Fibroblast of lung (primary cell): Measurements from ENCODE around the gene MSLN.

ENCODE experiments used
- CTCF ChIP-seq, 2 donors: IDR thresholded peaks in 1 of 2; conservative IDR thresholded peaks in 1 of 2; 1 replicate in 1 of 2; 2 replicates in 1 of 2; pipeline ENCODE4 v1.5.1; 2011 to 2012; ENCODE audit warnings: low read length in 2 of 2, control low read depth in 1 of 2, inconsistent platforms in 1 of 2, low read depth in 1 of 2, mild to moderate bottlenecking in 1 of 2
- EZH2 ChIP-seq: IDR thresholded peaks from 2 replicates; pipeline ENCODE4 v1.5.1; 2012; ENCODE audit warnings: low read length, control low read depth, mild to moderate bottlenecking; ENCODE audit errors: missing control alignments

GRCh38 chr16:774086-775001, 13.8 kb downstream of the MSLN start:
- TF ChIP-seq CTCF (conservative IDR thresholded peaks at IDR 0.05 in 1 of 2, IDR thresholded peaks at IDR 0.05 in 1 of 2; ENCODE audit: low read depth in 1 of 2, low read length in 2 of 2) (no peak), EZH2 (no peak)
